Keratinocyte (primary cell): ENCODE measurements around the gene SNTB2.
A peak's percentile ranks its signal among the peaks of the same experiment; 100 is the strongest.

Source experiments
- EZH2 ChIP-seq: IDR thresholded peaks from one replicate; pipeline ENCODE4 v1.6.1; 2012; ENCODE audit warnings: inconsistent platforms, mild to moderate bottlenecking, low read length, moderate library complexity
- TF ChIP-seq, protein P1 (sequence below), 3 experiments: IDR thresholded peaks in 1 of 3; conservative IDR thresholded peaks in 1 of 3; optimal IDR thresholded peaks in 1 of 3; 2 replicates in 2 of 3; 3 replicates in 1 of 3; pipeline versions ENCODE3 to v1.5.1; 2011; ENCODE audit warnings: low read length in 3 of 3, mild to moderate bottlenecking in 3 of 3, moderate library complexity in 2 of 3, control low read depth in 1 of 3, inconsistent platforms in 1 of 3; ENCODE audit not compliant: insufficient read depth in 2 of 3; ENCODE audit errors: extremely low read depth in 1 of 3

GRCh38 chr16:69143116-69143515, 43.8 kb upstream of the SNTB2 start:
- TF ChIP-seq, protein P1, sequence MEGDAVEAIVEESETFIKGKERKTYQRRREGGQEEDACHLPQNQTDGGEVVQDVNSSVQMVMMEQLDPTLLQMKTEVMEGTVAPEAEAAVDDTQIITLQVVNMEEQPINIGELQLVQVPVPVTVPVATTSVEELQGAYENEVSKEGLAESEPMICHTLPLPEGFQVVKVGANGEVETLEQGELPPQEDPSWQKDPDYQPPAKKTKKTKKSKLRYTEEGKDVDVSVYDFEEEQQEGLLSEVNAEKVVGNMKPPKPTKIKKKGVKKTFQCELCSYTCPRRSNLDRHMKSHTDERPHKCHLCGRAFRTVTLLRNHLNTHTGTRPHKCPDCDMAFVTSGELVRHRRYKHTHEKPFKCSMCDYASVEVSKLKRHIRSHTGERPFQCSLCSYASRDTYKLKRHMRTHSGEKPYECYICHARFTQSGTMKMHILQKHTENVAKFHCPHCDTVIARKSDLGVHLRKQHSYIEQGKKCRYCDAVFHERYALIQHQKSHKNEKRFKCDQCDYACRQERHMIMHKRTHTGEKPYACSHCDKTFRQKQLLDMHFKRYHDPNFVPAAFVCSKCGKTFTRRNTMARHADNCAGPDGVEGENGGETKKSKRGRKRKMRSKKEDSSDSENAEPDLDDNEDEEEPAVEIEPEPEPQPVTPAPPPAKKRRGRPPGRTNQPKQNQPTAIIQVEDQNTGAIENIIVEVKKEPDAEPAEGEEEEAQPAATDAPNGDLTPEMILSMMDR (optimal IDR thresholded peaks at IDR 0.05 in 1 of 3, IDR thresholded peaks at IDR 0.05 in 1 of 3, conservative IDR thresholded peaks at IDR 0.05 in 1 of 3; ENCODE audit: extremely low read depth in 1 of 3, insufficient read depth in 2 of 3, low read length in 3 of 3) = peak in 1 of 3 experiments; percentile 20
- no peak for TF ChIP-seq EZH2
